KMS-11 (cell line): ENCODE data around the gene ARHGEF28.

Experiments used
- H2AFZ ChIP-seq: fragments of 200-600 bp; sonication (generic); 2 replicates; pipeline ENCODE4 v1.6.1; 2016; ENCODE audit warnings: antibody characterized with exemption, mixed run types, low read depth
- H3K27ac ChIP-seq: fragments of 200-600 bp; sonication (generic); 2 replicates; pipeline ENCODE4 v1.6.1; 2016; ENCODE audit warnings: mild to moderate bottlenecking, mixed run types
- H3K27me3 ChIP-seq: fragments of 200-600 bp; sonication (generic); 2 replicates; pipeline ENCODE4 v1.6.1; 2017; ENCODE audit warnings: mild to moderate bottlenecking, low read depth, mixed run types, moderate library complexity; ENCODE audit not compliant: insufficient read depth
- H3K36me3 ChIP-seq: fragments of 200-600 bp; sonication (generic); 2 replicates; pipeline ENCODE4 v1.6.1; 2017; ENCODE audit warnings: mild to moderate bottlenecking, mixed run types; ENCODE audit not compliant: insufficient read depth
- H3K4me1 ChIP-seq: fragments of 200-600 bp; sonication (generic); 2 replicates; pipeline ENCODE4 v1.6.1; 2016; ENCODE audit warnings: mild to moderate bottlenecking, low read depth, mixed run types; ENCODE audit not compliant: poor library complexity, severe bottlenecking
- H3K4me2 ChIP-seq: fragments of 200-600 bp; sonication (generic); 2 replicates; pipeline ENCODE4 v1.7.0; 2016; ENCODE audit warnings: mild to moderate bottlenecking, mixed run types
- H3K4me3 ChIP-seq: fragments of 200-600 bp; sonication (generic); IDR thresholded peaks from 2 replicates; pipeline ENCODE4 v1.6.1; 2017; ENCODE audit warnings: low read depth, low read length, mixed read lengths; ENCODE audit not compliant: insufficient read depth
- H3K79me2 ChIP-seq: fragments of 200-600 bp; sonication (generic); 2 replicates; pipeline ENCODE4 v1.6.1; 2016; ENCODE audit warnings: low read depth, mixed run types; ENCODE audit not compliant: insufficient read depth
- H3K9ac ChIP-seq: fragments of 200-600 bp; sonication (generic); 2 replicates; pipeline ENCODE4 v1.6.1; 2016; ENCODE audit warnings: mild to moderate bottlenecking, mixed run types
- H4K20me1 ChIP-seq: fragments of 200-600 bp; sonication (generic); 2 replicates; pipeline ENCODE4 v1.6.1; 2016; ENCODE audit warnings: mild to moderate bottlenecking, mixed run types; ENCODE audit not compliant: insufficient read depth
- TF ChIP-seq, protein P1 (sequence below): fragments of 200-600 bp; sonication (generic); conservative IDR thresholded peaks from 2 replicates; pipeline ENCODE4 v1.6.1; 2017; ENCODE audit warnings: low read depth, mild to moderate bottlenecking, antibody characterized with exemption, low read length, moderate library complexity, mixed read lengths

Gene ARHGEF28

DNA sequence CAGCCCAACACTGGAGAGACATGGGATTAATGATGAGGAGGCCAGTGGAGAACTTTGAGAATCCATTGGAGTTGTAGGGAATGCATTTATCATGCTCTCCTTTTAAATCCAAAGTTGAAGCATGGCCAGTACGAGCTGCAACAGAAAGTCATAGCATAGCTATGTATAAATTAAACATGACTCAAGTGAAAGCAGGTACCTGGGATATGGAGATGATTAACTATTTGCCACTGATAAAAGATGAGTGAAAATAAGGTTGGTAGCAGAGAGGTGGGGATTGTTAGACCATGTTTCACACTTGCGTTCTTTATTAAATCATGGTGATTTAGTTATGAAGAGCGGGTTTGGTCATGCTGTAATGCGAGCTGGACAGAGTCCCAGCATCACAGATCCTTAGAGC is 189.6 kb downstream of the ARHGEF28 start:
- H4K20me1 ChIP-seq = no peaks in the 10 kb centered on the region
- no peaks in the 10 kb centered on the region for H3K27me3 ChIP-seq
- H3K4me3 ChIP-seq = no peak overlapping the region
- no peaks in the 10 kb centered on the region for H3K4me1 ChIP-seq
- H3K27ac ChIP-seq = no peak overlapping the region
- no peak overlapping the region for H2AFZ ChIP-seq
- H3K36me3 ChIP-seq = no peaks in the 10 kb centered on the region
- TF ChIP-seq, protein P1, sequence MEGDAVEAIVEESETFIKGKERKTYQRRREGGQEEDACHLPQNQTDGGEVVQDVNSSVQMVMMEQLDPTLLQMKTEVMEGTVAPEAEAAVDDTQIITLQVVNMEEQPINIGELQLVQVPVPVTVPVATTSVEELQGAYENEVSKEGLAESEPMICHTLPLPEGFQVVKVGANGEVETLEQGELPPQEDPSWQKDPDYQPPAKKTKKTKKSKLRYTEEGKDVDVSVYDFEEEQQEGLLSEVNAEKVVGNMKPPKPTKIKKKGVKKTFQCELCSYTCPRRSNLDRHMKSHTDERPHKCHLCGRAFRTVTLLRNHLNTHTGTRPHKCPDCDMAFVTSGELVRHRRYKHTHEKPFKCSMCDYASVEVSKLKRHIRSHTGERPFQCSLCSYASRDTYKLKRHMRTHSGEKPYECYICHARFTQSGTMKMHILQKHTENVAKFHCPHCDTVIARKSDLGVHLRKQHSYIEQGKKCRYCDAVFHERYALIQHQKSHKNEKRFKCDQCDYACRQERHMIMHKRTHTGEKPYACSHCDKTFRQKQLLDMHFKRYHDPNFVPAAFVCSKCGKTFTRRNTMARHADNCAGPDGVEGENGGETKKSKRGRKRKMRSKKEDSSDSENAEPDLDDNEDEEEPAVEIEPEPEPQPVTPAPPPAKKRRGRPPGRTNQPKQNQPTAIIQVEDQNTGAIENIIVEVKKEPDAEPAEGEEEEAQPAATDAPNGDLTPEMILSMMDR = no peak
- H3K4me2 ChIP-seq = no peak overlapping the region
- H3K79me2 ChIP-seq = no peaks in the 10 kb centered on the region
- no peak overlapping the region for H3K9ac ChIP-seq

DNA sequence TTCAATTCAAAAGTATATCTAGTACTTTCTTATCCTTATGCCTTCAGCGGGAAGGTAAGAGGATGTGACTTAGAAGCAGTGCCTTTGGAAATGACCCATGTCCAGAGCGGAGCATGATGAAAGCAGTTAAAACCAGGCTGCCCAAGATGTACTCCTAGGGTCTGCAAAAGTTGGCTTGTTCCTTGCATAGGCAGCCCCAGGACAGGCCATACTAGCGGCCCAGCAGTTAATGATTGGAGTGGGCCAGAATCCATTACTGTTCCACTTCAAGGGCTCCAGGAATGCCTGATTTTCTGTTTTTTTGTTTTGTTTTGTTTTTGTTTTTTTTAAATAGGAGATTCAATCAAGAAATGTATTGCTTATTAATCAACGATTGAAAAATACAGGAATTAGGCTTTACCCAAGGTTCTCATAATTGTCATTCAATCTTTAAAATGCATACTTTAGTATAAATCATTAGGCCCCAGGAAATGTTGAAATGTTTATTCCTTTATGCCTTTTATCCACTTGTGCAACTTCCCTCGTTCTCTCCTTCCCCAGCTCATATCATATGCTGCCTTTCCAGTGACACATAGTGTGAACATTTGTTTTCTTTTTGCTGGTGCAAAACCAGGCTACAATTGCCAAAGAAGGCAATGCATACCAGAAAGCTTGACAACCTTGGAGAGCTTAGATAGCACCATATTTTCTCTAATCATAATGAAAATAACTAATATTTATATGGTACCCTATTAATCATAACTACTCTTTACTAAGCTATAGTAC is 190.8 kb downstream of the ARHGEF28 start:
- Histone ChIP-seq H3K36me3 (no peaks in the 10 kb centered on the region), H3K4me3 (no peak overlapping the region), H3K27me3 (no peaks in the 10 kb centered on the region), H3K79me2 (no peaks in the 10 kb centered on the region), H4K20me1 (no peaks in the 10 kb centered on the region), H3K4me1 (no peaks in the 10 kb centered on the region), H3K27ac (no peak overlapping the region), H2AFZ (no peak overlapping the region), H3K9ac (no peak overlapping the region), H3K4me2 (no peak overlapping the region)
- TF ChIP-seq, protein P1 = no peak

- Histone ChIP-seq H3K9ac (no peak overlapping the region), H3K4me1 (no peaks in the 10 kb centered on the region), H3K4me2 (no peak overlapping the region), H3K79me2 (no peaks in the 10 kb centered on the region), H3K4me3 (no peak overlapping the region), H2AFZ (no peak overlapping the region), H3K27me3 (no peaks in the 10 kb centered on the region), H3K27ac (no peak overlapping the region), H3K36me3 (no peaks in the 10 kb centered on the region), H4K20me1 (no peaks in the 10 kb centered on the region)
- TF ChIP-seq, protein P1 = no peak
These were observed 192.4 kb downstream of the ARHGEF28 start for GRCh38 chr5:73818357-73818756.

GRCh38 chr5:73820326-73820725 is 194.3 kb downstream of the ARHGEF28 start:
- no peak overlapping the region for H3K4me3 ChIP-seq
- no peak overlapping the region for H2AFZ ChIP-seq
- TF ChIP-seq, protein P1 = no peak
- no peaks in the 10 kb centered on the region for H3K79me2 ChIP-seq
- no peaks in the 10 kb centered on the region for H3K36me3 ChIP-seq
- no peaks in the 10 kb centered on the region for H3K27me3 ChIP-seq
- no peak overlapping the region for H3K4me2 ChIP-seq
- no peak overlapping the region for H3K27ac ChIP-seq
- H3K4me1 ChIP-seq = no peaks in the 10 kb centered on the region
- no peak overlapping the region for H3K9ac ChIP-seq
- H4K20me1 ChIP-seq = no peaks in the 10 kb centered on the region
